T47D (cell line): Measurements from ENCODE around the gene ACTL7A.

Source experiments
- DNase-seq, 2 experiments: peaks; one replicate each; pipeline versions ENCODE4 v3.0.0 to v3.0.0-alpha.2; 2011 to 2012; ENCODE audit warnings: low read depth in 1 of 2, low spot score in 1 of 2
- JUND ChIP-seq: IDR thresholded peaks from 2 replicates; pipeline ENCODE4 v1.6.1; 2012; ENCODE audit warnings: low read depth
- in situ Hi-C: cut with HindIII; loops from 2 replicates; pipeline ENCODE4 v1.10.0; 2016; ENCODE audit warnings: low sequenced_read_pairs, low pct_unique_long_range_greater_than_20kb

Gene ACTL7A

GRCh38 chr9:108854641-108855528 is 7.2 kb upstream of the ACTL7A start:
- in situ Hi-C loops: no loop called here
- DNase-seq: no peak

GRCh38 chr9:108855529-108855886 is 6.6 kb upstream of the ACTL7A start:
- no peak for DNase-seq
- in situ Hi-C loops: no loop called here
- TF ChIP-seq JUND: no peak

More at GRCh38 chr9:108854641-108855528, 7.2 kb upstream of the ACTL7A start:
- no peak for TF ChIP-seq JUND

GRCh38 chr9:108855888-108856287 is 6.2 kb upstream of the ACTL7A start, which contains the start of gene ACTL7B:
Gene ACTL7B, minus strand, starts transcription at chr9:108855986. Its CDS starts 56 bp downstream, at chr9:108855930.
- TF ChIP-seq JUND: no peak
- in situ Hi-C loops: no loop called here

GRCh38 chr9:108857572-108857971 is 4.5 kb upstream of the ACTL7A start:
- TF ChIP-seq JUND: no peak
- DNase-seq: no peak
- in situ Hi-C loops: no loop called here

More at GRCh38 chr9:108855888-108856287, 6.2 kb upstream of the ACTL7A start, which contains the start of gene ACTL7B:
- DNase-seq: no peak

GRCh38 chr9:108859459-108860114 is 2.5 kb upstream of the ACTL7A start:
- TF ChIP-seq JUND: no peak
- in situ Hi-C loops: no loop called here
- DNase-seq: no peak

- no peak for DNase-seq
- TF ChIP-seq JUND: no peak
- in situ Hi-C loops: no loop called here
These were observed 1.7 kb upstream of the ACTL7A start for GRCh38 chr9:108860354-108860753.

GRCh38 chr9:108860764-108861163 is 1.3 kb upstream of the ACTL7A start:
- in situ Hi-C loops: no loop called here
- no peak for DNase-seq
- no peak for TF ChIP-seq JUND

GRCh38 chr9:108861464-108861863 is 602 bp upstream of the ACTL7A start:
- in situ Hi-C loops: no loop called here
- no peak for DNase-seq
- no peak for TF ChIP-seq JUND

- no peak for DNase-seq
- in situ Hi-C loops: no loop called here
- TF ChIP-seq JUND: no peak
These were observed 1.8 kb downstream of the ACTL7A start for GRCh38 chr9:108863891-108864290.

- no peak for TF ChIP-seq JUND
- no peak for DNase-seq
- in situ Hi-C loops: no loop called here
These were observed 2.4 kb downstream of the ACTL7A start for GRCh38 chr9:108864446-108864845.

GRCh38 chr9:108865037-108865436 is 3.0 kb downstream of the ACTL7A start:
- no peak for TF ChIP-seq JUND
- no peak for DNase-seq
- in situ Hi-C loops: no loop called here

- DNase-seq: no peak
- in situ Hi-C loops: no loop called here
- TF ChIP-seq JUND: no peak
These were observed 3.9 kb downstream of the ACTL7A start for GRCh38 chr9:108866001-108866420.

- no peak for DNase-seq
- in situ Hi-C loops: no loop called here
- no peak for TF ChIP-seq JUND
These were observed 5.0 kb downstream of the ACTL7A start for GRCh38 chr9:108867116-108867515.
